GM10847 (cell line): ENCODE measurements around the gene ZNF429.

Experiments
- POLR2A ChIP-seq: IDR thresholded peaks from 2 replicates; pipeline ENCODE4 v1.6.1; 2011; ENCODE audit not compliant: insufficient read length; ENCODE audit errors: extremely low read depth

Gene ZNF429

GRCh38 chr19:21492947-21493906, 12.2 kb upstream of the ZNF429 start:
- TF ChIP-seq POLR2A = no peak

- TF ChIP-seq POLR2A = no peak
These were observed 8.5 kb upstream of the ZNF429 start for GRCh38 chr19:21496876-21497275.

GRCh38 chr19:21498651-21499050, 6.8 kb upstream of the ZNF429 start:
- TF ChIP-seq POLR2A = no peak

GRCh38 chr19:21508198-21508597, 2.8 kb downstream of the ZNF429 start:
- no peak for TF ChIP-seq POLR2A

GRCh38 chr19:21513651-21514050, 8.2 kb downstream of the ZNF429 start:
- no peak for TF ChIP-seq POLR2A

GRCh38 chr19:21519488-21519887, 14.1 kb downstream of the ZNF429 start:
- TF ChIP-seq POLR2A = no peak

GRCh38 chr19:21532904-21533303, 27.5 kb downstream of the ZNF429 start:
- TF ChIP-seq POLR2A = no peak

GRCh38 chr19:21559444-21559843, 54.0 kb downstream of the ZNF429 start:
- TF ChIP-seq POLR2A = no peak

- no peak for TF ChIP-seq POLR2A
These were observed 59.0 kb downstream of the ZNF429 start for GRCh38 chr19:21564406-21564805.

- no peak for TF ChIP-seq POLR2A
These were observed 60.7 kb downstream of the ZNF429 start for GRCh38 chr19:21566073-21566472.

- TF ChIP-seq POLR2A = no peak
These were observed 63.6 kb downstream of the ZNF429 start for GRCh38 chr19:21568816-21569493.

GRCh38 chr19:21569494-21569865, 64.1 kb downstream of the ZNF429 start:
- no peak for TF ChIP-seq POLR2A

GRCh38 chr19:21571316-21571715, 65.9 kb downstream of the ZNF429 start:
- TF ChIP-seq POLR2A = no peak

- no peak for TF ChIP-seq POLR2A
These were observed 69.2 kb downstream of the ZNF429 start for GRCh38 chr19:21574607-21575006.

GRCh38 chr19:21576481-21576880, 71.1 kb downstream of the ZNF429 start:
- TF ChIP-seq POLR2A = no peak

GRCh38 chr19:21580101-21580500, 74.7 kb downstream of the ZNF429 start:
- TF ChIP-seq POLR2A = no peak

- no peak for TF ChIP-seq POLR2A
These were observed 75.4 kb downstream of the ZNF429 start for GRCh38 chr19:21580818-21581217.

- TF ChIP-seq POLR2A = no peak
These were observed 76.3 kb downstream of the ZNF429 start for GRCh38 chr19:21581646-21582240.
